ENCODE measurements around the gene RXRA.

DNA sequence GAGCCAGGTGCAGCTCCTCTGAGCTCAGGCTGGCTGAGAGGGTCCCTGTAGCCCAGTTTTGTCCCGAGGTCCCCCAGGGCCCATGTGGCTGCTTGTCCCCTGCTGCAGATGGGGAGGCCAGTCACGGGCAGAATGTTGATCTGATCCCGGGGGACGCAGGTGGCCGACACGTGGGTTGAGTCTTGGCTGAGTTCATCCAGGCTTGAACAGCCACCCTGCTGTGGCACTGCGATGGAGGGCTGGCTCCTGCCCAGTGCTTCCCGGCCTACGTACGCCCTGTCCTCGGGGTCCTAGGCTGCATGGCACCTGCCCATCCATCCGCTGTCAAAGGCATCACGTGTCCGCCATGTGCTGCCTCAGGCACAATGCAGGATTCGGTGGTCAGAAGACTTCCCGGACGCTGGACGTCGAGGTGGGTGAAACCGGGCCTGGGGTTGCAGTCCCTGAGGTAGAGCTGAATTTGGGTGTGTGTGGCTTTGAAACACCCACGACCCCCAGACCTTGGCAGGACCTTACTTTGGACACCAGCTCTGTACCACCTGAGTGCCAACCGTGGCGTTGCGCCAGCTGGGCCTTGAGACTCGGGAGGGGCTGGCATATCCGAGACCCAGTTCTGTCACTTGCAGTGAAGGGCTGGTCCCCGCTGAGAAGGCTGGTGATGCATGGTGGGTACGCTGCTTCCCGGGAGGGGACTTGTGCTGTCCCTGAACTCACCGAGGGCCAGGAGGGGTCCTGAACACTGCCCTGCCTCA is 22.3 kb downstream of the RXRA start:
- no peak for TF ChIP-seq EP300 (IDR thresholded peaks at IDR 0.05; ENCODE audit: borderline replicate concordance in 1 of 2, low read depth in 1 of 2, low read length in 1 of 2)
- TF ChIP-seq, protein P1, sequence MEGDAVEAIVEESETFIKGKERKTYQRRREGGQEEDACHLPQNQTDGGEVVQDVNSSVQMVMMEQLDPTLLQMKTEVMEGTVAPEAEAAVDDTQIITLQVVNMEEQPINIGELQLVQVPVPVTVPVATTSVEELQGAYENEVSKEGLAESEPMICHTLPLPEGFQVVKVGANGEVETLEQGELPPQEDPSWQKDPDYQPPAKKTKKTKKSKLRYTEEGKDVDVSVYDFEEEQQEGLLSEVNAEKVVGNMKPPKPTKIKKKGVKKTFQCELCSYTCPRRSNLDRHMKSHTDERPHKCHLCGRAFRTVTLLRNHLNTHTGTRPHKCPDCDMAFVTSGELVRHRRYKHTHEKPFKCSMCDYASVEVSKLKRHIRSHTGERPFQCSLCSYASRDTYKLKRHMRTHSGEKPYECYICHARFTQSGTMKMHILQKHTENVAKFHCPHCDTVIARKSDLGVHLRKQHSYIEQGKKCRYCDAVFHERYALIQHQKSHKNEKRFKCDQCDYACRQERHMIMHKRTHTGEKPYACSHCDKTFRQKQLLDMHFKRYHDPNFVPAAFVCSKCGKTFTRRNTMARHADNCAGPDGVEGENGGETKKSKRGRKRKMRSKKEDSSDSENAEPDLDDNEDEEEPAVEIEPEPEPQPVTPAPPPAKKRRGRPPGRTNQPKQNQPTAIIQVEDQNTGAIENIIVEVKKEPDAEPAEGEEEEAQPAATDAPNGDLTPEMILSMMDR (IDR thresholded peaks at IDR 0.05): no peak
- TF ChIP-seq SIN3A (IDR thresholded peaks at IDR 0.05; ENCODE audit: borderline replicate concordance, low read depth, low read length): no peak
- no peak for TF ChIP-seq RCOR1 (IDR thresholded peaks at IDR 0.05; ENCODE audit: low read length)
- TF ChIP-seq RFX5 (IDR thresholded peaks at IDR 0.05; ENCODE audit: low read length): no peak
- TF ChIP-seq, protein P2, sequence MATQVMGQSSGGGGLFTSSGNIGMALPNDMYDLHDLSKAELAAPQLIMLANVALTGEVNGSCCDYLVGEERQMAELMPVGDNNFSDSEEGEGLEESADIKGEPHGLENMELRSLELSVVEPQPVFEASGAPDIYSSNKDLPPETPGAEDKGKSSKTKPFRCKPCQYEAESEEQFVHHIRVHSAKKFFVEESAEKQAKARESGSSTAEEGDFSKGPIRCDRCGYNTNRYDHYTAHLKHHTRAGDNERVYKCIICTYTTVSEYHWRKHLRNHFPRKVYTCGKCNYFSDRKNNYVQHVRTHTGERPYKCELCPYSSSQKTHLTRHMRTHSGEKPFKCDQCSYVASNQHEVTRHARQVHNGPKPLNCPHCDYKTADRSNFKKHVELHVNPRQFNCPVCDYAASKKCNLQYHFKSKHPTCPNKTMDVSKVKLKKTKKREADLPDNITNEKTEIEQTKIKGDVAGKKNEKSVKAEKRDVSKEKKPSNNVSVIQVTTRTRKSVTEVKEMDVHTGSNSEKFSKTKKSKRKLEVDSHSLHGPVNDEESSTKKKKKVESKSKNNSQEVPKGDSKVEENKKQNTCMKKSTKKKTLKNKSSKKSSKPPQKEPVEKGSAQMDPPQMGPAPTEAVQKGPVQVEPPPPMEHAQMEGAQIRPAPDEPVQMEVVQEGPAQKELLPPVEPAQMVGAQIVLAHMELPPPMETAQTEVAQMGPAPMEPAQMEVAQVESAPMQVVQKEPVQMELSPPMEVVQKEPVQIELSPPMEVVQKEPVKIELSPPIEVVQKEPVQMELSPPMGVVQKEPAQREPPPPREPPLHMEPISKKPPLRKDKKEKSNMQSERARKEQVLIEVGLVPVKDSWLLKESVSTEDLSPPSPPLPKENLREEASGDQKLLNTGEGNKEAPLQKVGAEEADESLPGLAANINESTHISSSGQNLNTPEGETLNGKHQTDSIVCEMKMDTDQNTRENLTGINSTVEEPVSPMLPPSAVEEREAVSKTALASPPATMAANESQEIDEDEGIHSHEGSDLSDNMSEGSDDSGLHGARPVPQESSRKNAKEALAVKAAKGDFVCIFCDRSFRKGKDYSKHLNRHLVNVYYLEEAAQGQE (IDR thresholded peaks at IDR 0.05; ENCODE audit: low read depth, low read length): no peak
- TF ChIP-seq, protein P3, sequence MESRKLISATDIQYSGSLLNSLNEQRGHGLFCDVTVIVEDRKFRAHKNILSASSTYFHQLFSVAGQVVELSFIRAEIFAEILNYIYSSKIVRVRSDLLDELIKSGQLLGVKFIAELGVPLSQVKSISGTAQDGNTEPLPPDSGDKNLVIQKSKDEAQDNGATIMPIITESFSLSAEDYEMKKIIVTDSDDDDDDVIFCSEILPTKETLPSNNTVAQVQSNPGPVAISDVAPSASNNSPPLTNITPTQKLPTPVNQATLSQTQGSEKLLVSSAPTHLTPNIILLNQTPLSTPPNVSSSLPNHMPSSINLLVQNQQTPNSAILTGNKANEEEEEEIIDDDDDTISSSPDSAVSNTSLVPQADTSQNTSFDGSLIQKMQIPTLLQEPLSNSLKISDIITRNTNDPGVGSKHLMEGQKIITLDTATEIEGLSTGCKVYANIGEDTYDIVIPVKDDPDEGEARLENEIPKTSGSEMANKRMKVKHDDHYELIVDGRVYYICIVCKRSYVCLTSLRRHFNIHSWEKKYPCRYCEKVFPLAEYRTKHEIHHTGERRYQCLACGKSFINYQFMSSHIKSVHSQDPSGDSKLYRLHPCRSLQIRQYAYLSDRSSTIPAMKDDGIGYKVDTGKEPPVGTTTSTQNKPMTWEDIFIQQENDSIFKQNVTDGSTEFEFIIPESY (IDR thresholded peaks at IDR 0.05; ENCODE audit: borderline replicate concordance, low read depth): no peak
- TF ChIP-seq SMC3 (IDR thresholded peaks at IDR 0.05; ENCODE audit: low read depth, low read length): no peak
